GM21619 (cell line): ENCODE results near the gene ATM.
"Not testable (repeated sequence)": the region's sequence is repeated elsewhere in the genome, so short reads cannot be mapped to it uniquely, and the experiment has no call there.

Experiments
- ATAC-seq: cut with Tn5 transposase; IDR thresholded peaks from one replicate; pipeline ENCODE4 v1.9.1; 2021; ENCODE audit not compliant: unreplicated experiment

ATM gene

DNA sequence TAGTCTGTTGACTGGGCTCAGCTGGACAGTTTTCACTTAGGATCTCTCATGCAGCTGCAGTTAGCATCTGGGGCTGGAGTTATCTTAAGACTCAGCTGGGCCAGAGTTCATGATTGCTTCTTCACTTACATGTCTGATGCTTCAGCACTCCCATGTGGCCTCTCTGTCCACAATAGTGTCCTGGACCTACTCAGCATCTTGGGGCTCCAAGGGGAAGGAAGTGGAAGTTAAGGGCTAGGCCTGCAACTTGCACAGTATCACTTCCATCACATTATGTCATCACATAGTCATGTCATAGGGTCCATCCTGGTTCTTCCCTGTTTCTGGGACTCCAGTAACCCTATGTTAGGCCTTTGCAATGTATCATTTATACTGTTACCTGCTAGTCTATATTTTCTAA lies 128.6 kb downstream of the ATM start:
- no peak for ATAC-seq

- ATAC-seq, result no peak
Measured at GRCh38 chr11:108364159-108364558, 141.3 kb downstream of the ATM start.

DNA sequence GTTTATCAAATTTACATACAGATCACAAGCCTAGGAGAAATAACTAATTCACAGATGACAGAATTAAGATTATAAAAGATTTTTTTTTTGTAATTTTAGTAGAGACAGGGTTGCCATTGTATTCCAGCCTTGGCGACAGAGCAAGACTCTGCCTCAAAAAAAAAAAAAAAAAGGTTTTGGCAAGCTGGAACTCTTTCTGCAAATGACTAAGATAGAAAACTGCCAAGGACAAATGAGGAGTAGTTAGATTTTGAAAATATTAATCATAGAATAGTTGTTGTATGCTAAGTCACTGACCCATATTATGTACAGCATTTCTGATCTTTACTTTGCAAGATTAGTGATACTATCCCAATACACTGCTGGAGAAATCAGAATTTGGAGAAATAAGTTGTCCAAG lies 145.3 kb downstream of the ATM start:
- no peak for ATAC-seq

DNA sequence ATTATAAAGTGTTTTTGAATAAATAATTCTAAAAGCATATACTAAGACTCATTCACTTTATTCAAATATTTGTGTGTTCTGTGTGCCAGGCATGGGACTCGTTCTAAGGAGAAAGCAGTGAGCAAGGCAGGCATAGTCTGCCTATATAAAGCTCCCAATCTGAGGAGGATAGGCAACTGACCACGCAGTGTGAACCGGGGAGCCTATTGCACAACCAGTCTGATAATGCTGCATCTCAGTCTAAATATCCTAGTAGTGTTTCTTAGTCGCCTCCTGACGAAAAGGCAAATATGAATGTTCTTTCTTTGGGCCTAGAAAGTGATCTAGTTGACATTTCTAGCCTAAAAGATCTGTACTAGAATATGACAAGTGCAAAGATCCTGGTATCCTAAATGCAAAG lies 146.2 kb downstream of the ATM start:
- no peak for ATAC-seq

GRCh38 chr11:108370315-108370714 lies 147.4 kb downstream of the ATM start:
- ATAC-seq, result no peak

- no peak for ATAC-seq
Measured at GRCh38 chr11:108370990-108371389, 148.1 kb downstream of the ATM start.

GRCh38 chr11:108373505-108373904 lies 150.6 kb downstream of the ATM start:
- ATAC-seq, result not testable (repeated sequence)

GRCh38 chr11:108388576-108388975 lies 165.7 kb downstream of the ATM start:
- no peak for ATAC-seq

DNA sequence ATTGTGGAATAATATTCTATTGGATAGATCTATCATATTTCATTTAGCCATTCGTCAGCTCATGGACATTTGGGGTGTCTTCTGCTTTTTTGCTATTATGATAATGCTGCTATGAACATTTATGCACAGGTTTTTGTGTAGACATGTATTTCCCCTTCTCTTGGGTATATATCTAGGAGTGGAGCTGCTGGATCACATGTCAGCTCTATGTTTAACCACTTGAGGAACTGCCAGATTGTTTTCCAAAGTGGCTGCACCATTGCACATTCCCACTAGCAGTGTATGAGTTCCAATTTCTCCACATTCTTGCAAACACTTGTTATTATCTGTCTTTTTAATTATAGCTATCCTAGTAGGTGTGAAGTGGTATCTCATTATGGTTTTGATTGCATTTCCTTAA lies 169.5 kb downstream of the ATM start:
- no peak for ATAC-seq

- no peak for ATAC-seq
Measured at GRCh38 chr11:108393046-108393445, 170.2 kb downstream of the ATM start.

- ATAC-seq, result no peak
Measured at GRCh38 chr11:108394744-108395284, 171.9 kb downstream of the ATM start.

- ATAC-seq, result not testable (repeated sequence)
Measured at GRCh38 chr11:108396672-108397071, 173.8 kb downstream of the ATM start.

GRCh38 chr11:108398439-108398838 lies 175.6 kb downstream of the ATM start:
- ATAC-seq, result no peak

- ATAC-seq, result no peak
Measured at GRCh38 chr11:108402241-108402640, 179.4 kb downstream of the ATM start.

- no peak for ATAC-seq
Measured at GRCh38 chr11:108403052-108403451, 180.2 kb downstream of the ATM start.

- no peak for ATAC-seq
Measured at GRCh38 chr11:108405706-108406105, 182.8 kb downstream of the ATM start.

GRCh38 chr11:108414958-108415357 lies 192.1 kb downstream of the ATM start:
- no peak for ATAC-seq

DNA sequence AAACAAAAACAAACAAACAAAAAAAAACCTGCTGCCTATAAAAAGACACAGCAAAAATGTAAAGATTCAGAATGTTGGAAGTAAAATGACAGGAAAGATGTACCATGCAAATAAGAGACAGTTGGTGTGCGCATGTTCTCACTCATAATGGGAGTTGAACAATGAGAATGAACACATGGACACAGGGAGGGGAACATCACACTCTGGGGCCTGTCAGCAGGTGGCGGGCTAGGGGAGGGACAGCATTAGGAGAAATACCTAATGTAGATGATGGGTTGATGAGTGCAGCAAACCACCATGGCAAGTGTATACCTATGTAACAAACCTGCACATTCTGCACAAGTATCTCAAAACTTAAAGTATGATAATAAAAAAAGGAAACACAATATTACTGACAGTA lies 194.7 kb downstream of the ATM start:
- ATAC-seq, result not testable (repeated sequence)
